MM.1S (cell line): ENCODE results near the gene PLCB1.

Experiments used
- DNase-seq: peaks from one replicate; pipeline ENCODE4 v3.0.0-alpha.2; 2015
- H2AFZ ChIP-seq: fragments of 300-600 bp; sonication (generic); 2 replicates; pipeline ENCODE4 v1.6.0; 2016; ENCODE audit warnings: antibody characterized with exemption, low read length
- H3F3A ChIP-seq: fragments of 300-600 bp; sonication (generic); 2 replicates; pipeline ENCODE4 v1.6.1; 2016; ENCODE audit warnings: mild to moderate bottlenecking, antibody characterized with exemption, low read length, moderate library complexity, mixed read lengths; ENCODE audit not compliant: insufficient read depth
- H3K27ac ChIP-seq: fragments of 300-600 bp; sonication (generic); 2 replicates; pipeline ENCODE4 v1.5.1; 2016; ENCODE audit warnings: mild to moderate bottlenecking, low read length
- H3K27me3 ChIP-seq: fragments of 300-600 bp; sonication (generic); replicated peaks from 2 replicates; pipeline ENCODE4 v1.6.0; 2016; ENCODE audit warnings: low read length; ENCODE audit not compliant: insufficient read depth
- H3K36me3 ChIP-seq: fragments of 300-600 bp; sonication (generic); replicated peaks from 2 replicates; pipeline ENCODE4 v1.6.1; 2016; ENCODE audit warnings: mild to moderate bottlenecking, low read length, mixed read lengths; ENCODE audit not compliant: insufficient read depth
- H3K4me1 ChIP-seq: fragments of 300-600 bp; sonication (generic); 2 replicates; pipeline ENCODE4 v1.6.1; 2016; ENCODE audit warnings: low read length, mixed read lengths
- H3K4me2 ChIP-seq: fragments of 300-600 bp; sonication (generic); 2 replicates; pipeline ENCODE4 v1.6.0; 2016; ENCODE audit warnings: low read depth, low read length
- H3K4me3 ChIP-seq: fragments of 300-600 bp; sonication (generic); 2 replicates; pipeline ENCODE4 v1.5.1; 2016; ENCODE audit warnings: low read length, mixed read lengths
- H3K79me2 ChIP-seq: fragments of 300-600 bp; sonication (generic); 2 replicates; pipeline ENCODE4 v1.6.1; 2016; ENCODE audit warnings: mixed run types, low read length, mixed read lengths
- H3K9ac ChIP-seq: fragments of 300-600 bp; sonication (generic); 2 replicates; pipeline ENCODE4 v1.6.1; 2016; ENCODE audit warnings: low read length, mixed read lengths
- H3K9me2 ChIP-seq: fragments of 300-600 bp; sonication (generic); replicated peaks from 2 replicates; pipeline ENCODE4 v1.6.1; 2016; ENCODE audit warnings: mild to moderate bottlenecking, low read length, mixed read lengths; ENCODE audit not compliant: insufficient read depth
- H3K9me3 ChIP-seq: fragments of 300-600 bp; sonication (generic); replicated peaks from 2 replicates; pipeline ENCODE4 v1.6.1; 2016; ENCODE audit warnings: mild to moderate bottlenecking, low read length, mixed read lengths; ENCODE audit not compliant: insufficient read depth
- H4K20me1 ChIP-seq: fragments of 300-600 bp; sonication (generic); 2 replicates; pipeline ENCODE4 v1.6.1; 2016; ENCODE audit warnings: mild to moderate bottlenecking, low read length, moderate library complexity, mixed read lengths; ENCODE audit not compliant: insufficient read depth
- CTCF ChIP-seq: fragments of 300-600 bp; sonication (generic); IDR thresholded peaks from 2 replicates; pipeline ENCODE4 v1.5.1; 2016; ENCODE audit warnings: antibody characterized with exemption, low read length, mixed read lengths
- EZH2 ChIP-seq: fragments of 300-600 bp; sonication (generic); optimal IDR thresholded peaks from 2 replicates; pipeline ENCODE3; 2017; ENCODE audit warnings: low read depth, mild to moderate bottlenecking, antibody characterized with exemption, low read length, mixed read lengths
- EZH2phosphoT487 ChIP-seq: fragments of 300-600 bp; sonication (generic); IDR thresholded peaks from 2 replicates; pipeline ENCODE4 v1.6.1; 2018; ENCODE audit warnings: antibody characterized with exemption, low read length

Gene PLCB1

GRCh38 chr20:8129211-8129976, 2.7 kb upstream of the PLCB1 start:
- 0 out of 2 replicates have a peak, but pooled peaks cover 3% of the 10 kb centered on the region for H3K27me3 ChIP-seq
- H3K4me1 ChIP-seq, result peaks cover 22% of the 10 kb centered on the region
- no peaks in the 10 kb centered on the region for H4K20me1 ChIP-seq
- no peak overlapping the region for H2AFZ ChIP-seq
- H3K79me2 ChIP-seq, result peaks cover 8% of the 10 kb centered on the region; the same call in 1 of the 2 replicates
- H3K9me2 ChIP-seq, result no peaks in the 10 kb centered on the region
- no peak overlapping the region for H3K4me2 ChIP-seq
- DNase-seq, result no peak
- H3K27ac ChIP-seq, result no peak overlapping the region
- no peak overlapping the region for H3K9ac ChIP-seq
- no peak overlapping the region for H3K4me3 ChIP-seq
- no peak for TF ChIP-seq EZH2phosphoT487
- no peak for TF ChIP-seq CTCF
- no peak for TF ChIP-seq EZH2
- peaks cover 5% of the 10 kb centered on the region; the same call in 1 of the 2 replicates for H3F3A ChIP-seq
- no peaks in the 10 kb centered on the region for H3K9me3 ChIP-seq
- no peaks in the 10 kb centered on the region for H3K36me3 ChIP-seq

DNA sequence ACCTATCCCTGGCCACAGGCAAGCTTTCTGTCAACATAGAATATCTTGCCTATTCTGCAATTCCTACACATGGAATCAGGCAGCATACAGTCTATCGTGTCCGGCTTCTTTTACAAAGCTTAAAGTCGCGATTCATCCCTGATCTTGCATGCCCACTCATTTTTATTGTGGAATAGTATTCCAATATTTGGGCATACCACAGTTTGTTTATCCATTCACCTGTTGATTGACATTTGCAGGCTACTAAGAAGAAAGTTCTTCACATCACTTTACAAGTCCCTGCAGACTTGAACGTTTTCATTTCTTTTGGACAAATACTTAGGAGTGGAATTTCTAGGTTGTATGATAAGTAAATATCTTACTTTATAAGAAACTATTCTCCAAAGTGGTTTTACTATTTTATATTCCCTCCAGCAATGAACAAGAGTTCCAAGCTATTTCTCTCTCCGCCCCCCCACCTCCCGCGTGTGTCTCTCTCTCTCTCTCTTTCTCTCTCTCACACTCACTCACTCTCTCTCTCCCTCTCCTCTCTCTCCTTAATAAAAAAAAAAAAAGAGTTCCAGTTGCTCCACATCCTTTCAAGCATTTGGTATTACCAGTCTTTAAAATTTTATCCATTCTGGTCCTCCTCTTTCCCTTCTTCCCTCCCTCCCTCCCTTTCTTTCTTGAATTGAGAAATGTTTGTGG, 1.1 kb upstream of the PLCB1 start:
- peak overlapping the region; percentile 60; the same call in 1 of the 2 replicates for H3K4me3 ChIP-seq
- H3K27me3 ChIP-seq, result no peaks in the 10 kb centered on the region
- H3K27ac ChIP-seq, result no peak overlapping the region
- no peaks in the 10 kb centered on the region for H3K9me3 ChIP-seq
- H3K4me2 ChIP-seq, result peak overlapping the region; percentile 88; the same call in 1 of the 2 replicates
- peaks cover 5% of the 10 kb centered on the region; the same call in 1 of the 2 replicates for H3F3A ChIP-seq
- no peak overlapping the region for H3K9ac ChIP-seq
- H3K4me1 ChIP-seq, result peaks cover 22% of the 10 kb centered on the region
- no peak for TF ChIP-seq CTCF
- TF ChIP-seq EZH2phosphoT487, result no peak
- TF ChIP-seq EZH2, result no peak
- DNase-seq, result no peak
- no peaks in the 10 kb centered on the region for H3K36me3 ChIP-seq
- H4K20me1 ChIP-seq, result no peaks in the 10 kb centered on the region
- H3K79me2 ChIP-seq, result peaks cover 11% of the 10 kb centered on the region; the same call in 1 of the 2 replicates
- H2AFZ ChIP-seq, result 0 out of 2 replicates have a peak overlapping the region, but pooled peaks have one; percentile 62
- no peaks in the 10 kb centered on the region for H3K9me2 ChIP-seq

DNA sequence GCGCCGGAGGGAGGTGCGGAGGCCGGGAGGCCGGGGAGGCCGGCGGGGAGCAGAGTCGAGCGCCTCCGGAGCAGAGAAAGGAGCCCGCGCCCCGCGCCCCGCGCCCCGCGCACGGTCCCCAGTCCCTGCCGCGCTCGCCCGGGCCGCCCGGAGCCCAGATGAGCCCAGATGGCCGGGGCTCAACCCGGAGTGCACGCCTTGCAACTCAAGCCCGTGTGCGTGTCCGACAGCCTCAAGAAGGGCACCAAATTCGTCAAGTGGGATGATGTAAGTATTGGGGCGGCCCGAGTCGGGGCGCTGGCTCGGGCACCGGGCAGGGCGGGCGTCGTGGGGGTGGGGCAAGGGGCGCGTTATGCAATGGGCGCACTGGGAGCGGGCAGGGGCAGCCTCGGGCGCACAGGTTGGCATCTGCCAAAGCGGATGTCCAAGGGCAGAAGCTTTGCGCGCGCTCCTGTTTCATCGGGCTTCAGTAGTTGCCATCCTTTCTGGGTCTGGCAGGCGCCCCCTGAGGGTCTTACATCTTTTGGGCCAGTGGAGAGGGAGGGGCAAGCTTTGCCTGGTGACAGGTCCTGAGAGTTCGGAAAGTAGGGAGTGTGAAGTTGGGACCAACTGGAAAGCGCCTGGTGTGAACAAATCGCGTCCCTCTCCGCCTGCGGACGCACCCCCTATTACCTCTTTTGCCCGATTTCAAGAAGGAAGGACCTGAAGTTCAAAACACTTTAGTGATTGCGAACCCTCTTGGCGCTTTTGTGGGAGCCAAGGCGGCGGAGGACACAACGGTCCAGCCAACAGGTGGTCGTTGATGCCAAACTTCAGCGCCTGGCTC, 631 bp downstream of the PLCB1 start:
- peak overlapping the region; percentile 57 for H3K4me3 ChIP-seq
- no peak for TF ChIP-seq CTCF
- TF ChIP-seq EZH2, result no peak
- TF ChIP-seq EZH2phosphoT487, result no peak
- H2AFZ ChIP-seq, result peak overlapping the region; percentile 29; the same call in 1 of the 2 replicates
- no peaks in the 10 kb centered on the region for H3K9me2 ChIP-seq
- H3K27ac ChIP-seq, result no peak overlapping the region
- no peaks in the 10 kb centered on the region for H3K9me3 ChIP-seq
- peak overlapping the region; percentile 29; the same call in 1 of the 2 replicates for H3K9ac ChIP-seq
- no peaks in the 10 kb centered on the region for H3K36me3 ChIP-seq
- peak overlapping the region; percentile 58; the same call in 1 of the 2 replicates for H3K4me2 ChIP-seq
- H3K27me3 ChIP-seq, result no peaks in the 10 kb centered on the region
- DNase-seq, result no peak
- H3K79me2 ChIP-seq, result peaks cover 11% of the 10 kb centered on the region; the same call in 1 of the 2 replicates
- no peaks in the 10 kb centered on the region for H4K20me1 ChIP-seq
- peaks cover 10% of the 10 kb centered on the region for H3K4me1 ChIP-seq
- peaks cover 5% of the 10 kb centered on the region; the same call in 1 of the 2 replicates for H3F3A ChIP-seq
